Right renal pelvis (tissue), 4 donors: ENCODE results near the gene RFT1. TPM values are rescaled to one million over a fixed set of nuclear protein-coding genes. Genes with fewer than 3 reads are reported as not detected.
"Not testable (repeated sequence)": the region's sequence is repeated elsewhere in the genome, so short reads cannot be mapped to it uniquely, and the experiment has no call there.

Experiments used
- DNase-seq, 4 donors: peaks; one replicate each; pipeline ENCODE4 v3.0.0-alpha.2; 2013; ENCODE audit warnings: low read depth in 4 of 4, low spot score in 3 of 4, missing footprints in 1 of 4
- polyA plus RNA-seq, 4 donors: library from polyadenylated mRNA; unstranded; fragments of 120-200 nt; gene quantifications; one replicate each; pipeline ENCODE4 v1.2.1, GENCODE V29; 2013; ENCODE audit not compliant: insufficient read length in 4 of 4

The RFT1 gene
- polyA plus RNA-seq, 4 donors = 24.8 to 31.8 (median 27.3) TPM

DNA sequence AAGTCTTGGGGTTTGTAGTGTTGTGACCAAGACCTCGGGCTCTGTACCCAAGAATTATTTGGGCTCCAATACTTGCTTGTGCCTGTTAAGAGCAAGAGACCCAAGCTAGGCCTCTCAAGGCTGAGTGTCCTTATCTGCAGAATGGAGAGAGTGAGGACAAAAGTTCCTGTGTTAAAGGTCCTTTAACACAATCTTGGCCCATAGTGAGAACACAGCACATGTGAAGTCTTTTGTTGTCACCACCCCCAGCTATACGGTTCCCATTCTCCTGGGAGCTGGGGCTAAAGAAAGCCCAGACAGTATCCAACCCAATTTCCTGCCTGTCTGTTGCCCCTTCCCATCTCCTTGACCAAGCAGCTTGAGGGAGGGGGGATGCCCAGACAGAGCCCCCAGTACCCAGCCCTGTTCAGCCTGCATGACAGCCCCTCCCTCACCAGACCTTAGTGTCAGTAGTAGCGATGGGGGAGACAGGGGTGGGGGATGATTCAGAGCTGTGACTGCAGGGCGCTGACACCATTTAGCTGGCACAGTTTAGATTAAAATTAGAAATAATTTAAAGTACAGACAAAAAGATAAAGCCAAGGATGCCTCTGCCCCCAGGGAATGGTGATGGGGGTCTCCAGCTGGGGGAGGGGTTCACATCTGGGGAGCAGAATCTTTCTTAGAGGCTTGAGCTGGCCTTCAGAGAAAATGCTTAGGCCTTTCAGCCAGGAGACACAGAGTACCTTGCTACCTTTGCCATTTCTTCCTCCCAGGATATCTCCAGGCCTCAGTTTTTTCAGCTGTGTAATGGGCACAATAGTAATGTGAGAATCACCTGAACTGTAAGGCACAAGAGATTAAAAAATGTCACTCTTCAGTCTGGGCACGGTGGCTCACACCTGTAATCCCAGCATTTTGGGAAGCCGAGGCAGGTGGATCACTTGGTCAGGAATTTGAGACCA, 33.5 kb upstream of the RFT1 start:
- DNase-seq = no peak

DNA sequence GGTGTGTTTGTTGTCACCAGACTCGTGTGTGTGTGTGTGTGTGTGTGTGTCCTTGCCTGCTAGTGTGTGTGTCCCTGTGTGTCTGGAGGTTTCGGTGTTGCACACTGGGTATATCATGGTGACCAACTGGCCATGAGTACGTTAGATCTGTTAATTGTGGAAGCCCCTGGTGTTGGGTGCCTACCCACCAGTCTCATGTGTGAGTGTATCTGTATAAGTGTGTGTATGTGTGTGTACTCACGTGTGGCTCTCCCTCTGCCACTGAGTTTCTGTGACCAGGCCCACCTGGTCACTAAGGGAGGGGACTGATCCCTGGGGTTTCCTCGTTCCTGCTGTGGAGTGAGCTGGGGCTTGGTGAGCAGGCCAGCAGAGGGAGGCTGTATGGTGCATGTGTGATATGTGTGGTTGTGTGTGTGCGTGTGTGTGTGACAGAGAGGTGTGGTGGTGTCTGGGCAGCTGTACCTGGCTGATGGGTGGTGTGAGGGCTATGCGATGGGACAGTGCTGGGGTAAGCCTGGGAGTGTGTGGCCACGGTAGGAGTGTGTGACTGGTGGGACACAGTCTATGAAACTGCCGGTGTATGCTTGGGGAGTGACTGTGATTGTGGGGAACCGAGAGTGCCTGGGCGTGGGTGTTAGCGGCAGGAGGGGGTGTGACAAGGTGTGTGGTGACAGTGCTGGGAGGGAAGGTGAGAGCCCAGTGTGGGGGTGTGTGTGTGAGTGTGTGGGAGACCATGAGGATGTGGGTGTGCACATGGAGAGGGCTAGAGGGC, 32.6 kb upstream of the RFT1 start:
- DNase-seq = no peak

DNA sequence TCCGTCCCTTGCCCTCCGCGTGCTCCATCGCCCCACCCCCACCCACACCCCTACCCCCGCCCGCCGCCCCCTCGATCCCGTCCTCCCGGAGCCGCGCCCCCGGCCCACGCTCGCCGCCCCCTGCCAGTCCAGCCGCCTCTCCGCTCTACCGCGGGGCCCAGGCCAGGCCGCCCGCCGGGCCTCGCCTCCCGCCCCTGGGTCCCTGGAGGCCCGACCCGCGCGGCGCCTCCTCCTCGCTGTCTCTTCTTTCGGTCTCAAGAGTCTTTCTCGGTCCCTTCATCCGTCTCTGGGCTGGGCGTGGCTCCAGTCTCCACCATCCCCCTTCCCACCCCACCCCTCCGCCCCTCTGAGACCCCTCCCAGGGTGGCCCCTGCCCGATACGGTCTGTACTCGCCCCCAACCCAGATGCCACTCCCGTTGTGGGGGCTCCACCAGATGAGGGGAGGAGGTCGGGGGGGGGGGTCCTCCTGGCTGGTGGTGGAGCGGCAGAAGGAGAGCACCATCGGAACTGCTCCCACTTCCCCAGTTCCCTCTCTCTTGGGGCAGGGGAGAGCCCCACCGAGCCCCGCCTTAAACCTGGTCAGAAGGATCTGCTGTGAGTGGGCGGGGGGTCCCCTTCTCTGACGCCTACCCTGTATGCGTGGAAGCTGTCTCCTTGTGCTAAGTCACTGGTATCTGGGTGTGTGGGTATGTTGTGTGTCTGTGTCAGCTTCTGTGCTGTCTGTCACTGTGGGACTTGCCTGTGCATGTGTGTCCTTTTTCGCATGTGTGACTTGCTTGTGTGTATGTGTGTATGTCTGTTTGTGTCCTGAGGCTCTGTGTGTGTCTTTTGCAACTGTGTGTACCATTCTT, 31.8 kb upstream of the RFT1 start:
- DNase-seq = no peak

DNA sequence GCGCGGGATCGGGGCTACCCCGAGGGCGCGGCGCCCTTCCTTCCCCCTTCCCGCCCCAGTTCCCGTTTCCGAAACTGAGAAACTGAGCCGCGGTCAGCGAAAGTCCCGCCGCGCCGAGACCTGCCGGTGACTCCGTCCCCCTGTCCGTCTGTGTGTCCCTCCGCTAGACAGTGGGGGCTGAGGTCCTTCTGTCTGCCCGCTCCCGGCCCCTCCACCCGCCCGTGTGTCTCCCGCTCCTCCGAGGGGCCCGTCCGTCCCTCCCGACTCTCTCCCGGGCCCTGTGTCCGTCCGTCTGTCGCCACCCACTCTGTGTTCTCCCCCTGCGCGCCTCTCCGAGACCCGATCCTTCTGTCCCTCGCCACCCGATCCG, 31.2 kb upstream of the RFT1 start:
- no peak for DNase-seq

DNA sequence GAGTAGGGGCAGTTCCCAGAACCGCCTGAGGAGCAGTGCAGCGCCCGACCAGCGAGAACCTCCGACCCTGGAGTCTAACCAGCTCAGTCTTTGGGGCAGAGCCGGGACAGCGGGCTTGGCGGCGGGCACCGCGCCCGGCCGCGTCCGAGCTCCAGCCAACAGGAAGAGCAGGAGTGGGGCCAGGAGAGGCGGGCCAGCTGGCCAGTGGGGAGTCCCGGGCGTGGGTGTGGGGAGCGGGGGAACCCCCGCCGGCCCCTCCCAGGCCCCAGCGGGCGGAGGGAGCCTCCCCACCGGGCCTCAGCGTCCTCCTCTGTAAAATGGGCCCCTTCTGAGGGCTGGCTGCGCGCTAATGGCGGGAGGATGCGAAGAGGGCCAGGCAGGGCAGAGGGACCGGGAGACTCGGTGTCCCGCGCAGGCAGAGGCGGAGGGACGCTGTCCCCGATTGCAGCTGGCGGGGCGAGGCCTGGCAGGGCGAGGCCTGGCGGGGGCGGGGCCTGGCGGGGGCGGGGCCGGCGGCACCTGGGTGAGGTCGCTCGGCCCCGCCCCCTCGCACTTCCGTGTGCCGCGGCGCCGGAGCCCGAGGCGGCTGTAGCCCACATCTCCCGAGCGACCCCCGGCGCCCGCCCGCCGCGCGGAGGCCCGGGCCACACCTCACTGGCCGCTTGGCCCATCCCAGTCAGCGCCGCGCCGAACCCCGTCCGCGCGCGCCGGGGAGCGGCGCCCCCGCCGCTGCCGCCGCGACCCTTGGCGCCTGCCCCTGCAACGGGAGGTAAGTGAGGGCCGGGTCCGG, 30.6 kb upstream of the RFT1 start, which contains the start of gene PRKCD:
Gene PRKCD, plus strand, starts transcription at position 550 of the 790 bp plus-strand sequence. CDS start 17,214 bp downstream, outside the sequence.
- DNase-seq = no peak

DNA sequence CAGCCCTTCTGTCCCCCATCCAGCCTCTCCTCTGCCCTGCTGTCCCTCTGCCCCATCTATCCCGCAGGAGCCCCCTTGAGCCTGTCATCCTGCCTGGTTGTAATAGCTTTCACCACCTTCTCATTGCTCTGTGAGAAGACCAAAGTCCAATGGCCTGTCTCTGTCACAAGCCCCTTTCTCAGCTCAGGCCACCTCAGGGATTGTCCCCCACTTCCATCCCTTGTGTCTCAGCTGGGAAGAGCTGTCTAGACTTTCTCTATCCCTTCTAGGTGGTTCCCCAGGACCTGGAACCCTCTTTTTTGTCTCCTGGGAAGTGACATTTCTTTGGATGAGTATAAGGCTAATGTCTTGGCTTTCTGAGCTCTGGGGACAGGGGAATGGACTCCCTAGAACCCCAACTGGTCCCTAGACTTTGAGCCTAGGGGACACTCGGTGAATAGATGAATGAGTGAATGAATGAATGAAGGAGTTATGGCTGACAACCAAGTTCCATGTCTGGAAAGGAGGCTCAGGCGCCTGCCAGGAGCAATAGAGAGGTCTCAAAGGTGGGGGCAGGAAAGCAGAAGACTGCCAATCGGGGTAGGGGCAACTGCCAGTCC, 29.9 kb upstream of the RFT1 start:
- DNase-seq = no peak

DNA sequence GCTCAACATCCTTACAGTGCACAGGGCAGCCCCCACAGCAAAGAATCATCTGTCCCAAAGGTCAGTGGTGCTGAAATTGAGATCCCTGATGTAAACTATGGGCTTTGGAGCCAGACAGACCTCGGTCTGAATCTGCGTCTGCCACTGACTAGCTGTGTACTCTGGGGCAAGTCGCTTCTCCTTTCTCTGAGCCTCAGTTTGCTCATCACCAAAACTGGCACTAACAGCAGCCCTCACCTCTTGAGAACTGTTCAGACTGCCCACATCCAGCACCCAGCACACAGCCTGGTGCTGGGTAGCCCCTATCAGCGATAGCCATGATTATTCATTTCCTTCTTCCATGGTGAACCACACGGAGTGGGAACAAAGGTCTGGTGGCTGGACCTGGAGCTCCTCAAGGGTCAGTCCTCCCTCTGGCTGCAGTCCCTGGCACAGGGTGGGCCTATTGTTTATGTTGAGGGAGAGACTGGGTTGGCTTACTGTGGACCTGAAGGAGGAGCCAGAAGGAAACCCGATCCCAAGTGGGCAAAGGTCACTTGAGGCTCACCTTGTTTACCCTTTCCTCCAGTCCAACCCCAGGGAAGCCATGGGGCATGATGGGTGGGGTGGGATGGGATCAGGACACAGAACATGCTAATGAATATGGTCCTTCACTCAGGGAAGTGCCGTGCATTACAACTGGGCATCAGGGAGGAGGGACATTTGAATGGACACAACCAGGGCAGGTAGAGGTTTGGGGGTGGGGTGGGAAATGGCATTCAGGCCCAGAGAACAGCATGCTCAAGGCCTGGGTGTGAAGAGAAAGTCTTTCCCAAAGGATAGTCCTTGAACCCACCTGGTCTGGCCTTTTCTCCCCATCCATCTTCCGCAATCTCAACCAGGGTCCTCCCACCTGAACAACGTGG, 29.2 kb upstream of the RFT1 start:
- DNase-seq = no peak

DNA sequence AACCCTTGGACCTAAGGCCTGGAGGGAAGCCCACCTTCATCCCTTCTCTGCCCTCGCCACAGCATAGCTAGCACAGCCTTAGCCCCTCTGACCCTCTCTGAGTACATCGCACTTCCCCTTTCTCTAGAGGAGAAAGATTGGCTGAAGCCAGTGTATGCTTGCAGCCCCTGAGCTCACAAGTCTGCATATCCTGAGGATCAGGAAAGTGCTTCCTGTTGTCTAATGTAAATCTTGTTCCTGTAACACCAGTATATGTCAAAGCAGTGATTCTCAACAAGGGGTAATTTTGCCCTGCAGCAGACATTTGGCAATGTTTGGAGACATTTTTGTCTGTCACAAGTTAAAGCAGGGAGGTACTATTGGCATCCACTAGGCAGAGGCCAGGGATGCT, 28.5 kb upstream of the RFT1 start:
- no peak for DNase-seq

DNA sequence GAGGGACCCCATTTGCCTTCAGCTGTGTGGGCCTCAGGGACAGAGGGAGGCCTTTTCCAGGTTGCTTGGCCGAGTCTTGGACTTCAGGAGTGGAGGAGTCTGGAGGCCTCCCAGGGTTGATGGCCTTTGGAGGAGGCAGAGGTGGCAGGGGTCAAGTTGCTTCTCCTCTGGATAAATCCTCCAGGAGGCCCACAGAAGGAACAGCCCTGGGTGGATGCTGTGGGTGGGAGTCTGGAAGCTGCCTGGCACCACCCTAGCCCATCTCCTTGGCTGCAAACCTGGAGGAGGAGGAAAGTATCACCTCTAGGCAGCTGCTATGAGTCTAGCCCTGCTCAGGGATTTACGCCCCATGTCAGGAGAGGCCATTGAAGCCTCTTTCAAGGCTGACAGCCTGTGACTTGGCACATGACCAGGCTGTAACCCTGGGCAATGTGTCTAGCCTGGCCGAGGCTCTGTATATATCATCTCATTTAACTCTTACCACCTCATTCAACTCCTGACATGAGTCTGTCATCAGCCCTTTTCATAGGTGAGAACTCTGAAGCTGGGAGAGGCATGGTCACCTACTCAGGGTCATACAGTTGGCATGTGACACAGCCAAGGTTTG, 27.8 kb upstream of the RFT1 start:
- no peak for DNase-seq

DNA sequence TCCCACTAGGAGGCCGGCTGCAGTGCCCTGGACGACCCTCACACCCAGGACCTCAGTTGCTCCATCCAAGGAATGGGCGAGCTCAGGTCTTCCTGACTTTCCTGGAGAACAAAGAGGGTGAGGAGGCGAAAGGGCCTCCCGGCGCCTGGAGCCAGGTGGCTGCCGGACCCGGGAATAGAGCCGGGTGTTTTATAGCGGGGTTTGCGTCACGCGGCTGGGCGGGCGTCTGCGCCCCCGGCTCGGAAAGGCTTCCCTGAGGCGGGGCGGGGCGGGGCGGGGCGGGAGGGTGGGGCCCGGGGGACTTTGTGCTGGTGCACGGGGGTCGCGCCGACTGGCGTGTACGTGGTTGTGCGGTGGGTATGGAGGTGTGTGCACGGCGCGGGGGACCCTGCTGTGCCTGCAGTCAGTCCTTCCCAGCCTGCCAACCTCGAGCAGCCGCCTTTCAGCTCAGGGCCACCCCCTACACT, 26.2 kb upstream of the RFT1 start:
- DNase-seq = no peak

DNA sequence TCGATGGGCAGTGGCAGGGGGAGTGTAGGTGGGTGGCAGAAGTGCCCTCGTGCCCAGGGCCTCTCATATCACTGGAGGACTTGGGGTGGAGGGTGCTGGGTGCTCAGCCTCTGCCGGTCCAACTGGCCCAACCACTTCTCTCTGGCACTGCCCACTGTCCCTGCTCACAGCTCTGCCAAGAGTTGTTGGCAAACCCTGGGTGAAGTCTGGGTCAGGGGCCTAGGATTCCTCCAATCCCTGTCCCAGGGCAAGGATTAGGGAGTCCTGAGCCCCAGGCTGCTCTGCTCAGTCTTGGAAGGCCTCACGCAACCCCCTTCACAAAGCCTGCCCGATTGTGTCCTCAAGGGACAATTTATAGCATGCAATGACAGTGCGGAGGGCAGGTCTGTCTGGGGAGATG, 25.5 kb upstream of the RFT1 start:
- DNase-seq = no peak

DNA sequence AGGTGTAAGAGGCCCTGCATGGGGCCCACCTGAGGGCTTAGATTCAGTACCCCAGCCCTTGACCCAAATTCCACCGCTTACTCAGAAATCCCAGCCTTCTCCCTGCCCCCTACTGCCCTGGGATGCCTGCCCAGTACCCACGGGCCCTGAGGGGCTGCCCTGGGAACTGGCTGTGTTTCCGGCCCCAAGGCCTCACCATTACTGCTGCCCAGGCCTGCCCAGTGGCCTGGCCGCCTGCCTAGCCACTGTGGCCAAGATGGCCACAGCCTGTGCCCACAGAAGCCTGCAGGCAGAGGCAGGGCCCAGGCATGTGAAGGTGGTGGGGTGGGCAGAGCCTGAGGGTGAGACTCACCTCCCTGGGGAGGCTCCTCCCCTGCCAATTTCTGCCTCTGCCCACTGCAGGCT, 24.6 kb upstream of the RFT1 start:
- no peak for DNase-seq

DNA sequence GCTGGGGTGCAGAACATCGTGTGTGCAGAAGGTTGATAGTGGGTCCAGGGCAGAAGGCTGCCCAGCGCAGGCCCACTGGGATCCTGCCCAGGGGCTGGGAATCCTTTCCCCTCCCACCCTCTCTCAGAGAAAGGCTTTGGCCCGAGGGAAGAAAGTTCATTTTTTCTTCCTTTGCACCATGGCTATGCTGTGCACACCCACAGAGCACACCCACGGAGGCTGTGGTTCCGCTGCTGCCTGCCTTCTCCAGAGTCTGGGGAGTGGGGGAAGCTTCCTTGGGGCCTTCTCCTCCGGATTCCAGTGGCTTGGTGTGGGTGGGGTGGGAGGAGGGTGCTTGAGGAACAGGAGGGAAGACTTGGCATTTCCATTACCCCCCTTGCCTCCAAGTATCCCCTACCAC, 23.7 kb upstream of the RFT1 start:
- no peak for DNase-seq

DNA sequence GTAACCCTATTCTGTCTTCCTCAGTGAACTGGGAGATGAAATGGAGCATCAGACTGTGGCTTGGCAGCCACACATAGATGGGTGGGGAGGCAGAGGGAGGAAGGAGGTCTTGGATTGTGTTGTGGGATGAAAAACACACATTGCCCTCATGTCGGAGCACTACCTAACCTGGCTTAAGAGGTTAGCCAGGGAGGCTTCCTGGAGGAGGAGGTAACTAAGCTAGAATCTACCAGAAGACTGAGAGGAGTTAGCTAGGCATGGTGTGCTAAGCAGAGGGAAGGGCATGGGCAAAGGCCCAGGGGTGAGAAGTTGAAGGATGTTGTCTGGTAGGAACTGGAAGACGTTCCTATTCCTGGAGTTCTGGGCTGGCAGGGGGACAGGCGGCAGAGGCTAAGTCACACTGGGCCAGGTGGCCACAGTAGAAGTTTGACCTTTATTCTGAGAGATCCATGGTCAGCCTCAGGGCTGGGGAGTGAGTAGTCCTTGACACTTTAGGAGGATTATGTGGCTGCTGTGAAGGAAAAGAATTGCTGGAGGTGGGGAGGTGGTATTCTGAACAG, 23.1 kb upstream of the RFT1 start:
- no peak for DNase-seq

DNA sequence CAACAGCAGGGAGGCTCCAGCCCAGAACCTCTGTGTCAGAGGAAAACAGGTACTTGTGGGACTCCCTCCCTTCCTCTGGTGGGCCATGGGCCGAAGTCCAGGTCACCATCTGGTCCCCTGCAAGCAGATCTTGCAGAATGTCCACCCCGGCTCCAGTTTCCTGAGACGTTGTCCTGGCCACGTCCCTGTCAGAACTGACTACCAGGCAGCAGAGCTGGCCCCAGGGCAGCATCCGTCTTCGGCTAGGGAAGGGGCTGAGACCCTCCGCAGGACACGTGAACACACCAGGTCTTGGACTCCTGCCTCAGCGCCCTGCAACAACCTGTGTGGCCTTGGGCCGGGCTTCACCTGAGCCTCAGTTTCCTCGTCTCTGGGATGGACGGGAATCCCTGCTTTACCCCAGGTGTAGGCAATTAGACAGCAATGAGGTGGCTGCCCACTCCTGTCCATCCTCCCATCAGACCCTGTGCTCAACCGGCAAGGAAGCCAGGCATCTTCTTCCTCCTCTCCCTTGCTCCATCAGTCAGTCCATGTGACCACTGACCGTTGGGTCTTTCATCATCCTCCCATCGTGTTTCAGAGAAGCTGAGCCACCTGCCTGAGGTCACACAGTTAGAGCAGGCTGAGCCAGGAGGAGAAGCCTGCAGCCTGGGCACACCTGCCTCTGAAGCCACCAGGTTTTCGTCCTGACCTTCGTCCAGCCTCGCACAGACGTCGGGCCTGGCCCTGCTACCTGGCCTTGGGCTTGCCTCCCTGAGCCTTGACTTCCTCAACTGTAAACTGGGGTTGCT, 21.8 kb upstream of the RFT1 start:
- no peak for DNase-seq

DNA sequence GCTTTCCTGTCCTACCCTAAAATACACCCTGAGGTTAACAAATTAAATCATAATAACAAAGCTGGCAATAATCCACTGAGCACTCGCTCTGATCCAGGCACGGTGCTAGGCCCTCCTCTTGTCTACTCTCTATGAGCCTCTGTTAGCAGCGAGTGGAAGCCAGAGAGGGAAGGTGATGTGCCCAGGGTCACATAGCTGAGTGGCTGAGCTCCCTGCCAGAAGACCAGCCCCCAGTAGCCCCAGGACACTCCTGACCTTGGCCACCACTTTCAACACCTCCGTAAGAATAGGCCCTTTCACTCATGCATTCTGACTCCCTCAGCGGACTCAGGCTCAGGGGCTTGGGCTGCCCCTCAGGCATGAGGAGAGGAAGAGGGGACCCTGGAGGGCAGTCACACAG, 21.2 kb upstream of the RFT1 start:
- no peak for DNase-seq

DNA sequence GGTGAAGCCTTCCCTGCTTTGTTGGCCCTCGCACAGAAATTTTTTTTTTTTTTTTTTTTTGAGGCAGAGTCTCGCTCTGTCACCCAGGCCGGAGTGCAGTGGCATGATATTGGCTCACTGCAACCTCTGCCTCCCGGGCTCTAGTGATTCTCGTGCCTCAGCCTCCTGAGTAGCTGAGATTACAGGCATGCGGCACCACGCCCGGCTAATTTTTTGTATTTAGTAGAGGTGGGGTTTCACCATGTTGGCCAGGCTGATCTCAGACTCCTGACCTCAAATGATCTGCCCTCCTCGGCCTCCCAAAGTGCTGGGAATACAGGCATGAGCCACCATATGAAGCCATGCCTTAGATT, 20.8 kb upstream of the RFT1 start:
- DNase-seq = not testable (repeated sequence)
